Endothelial cell (in vitro differentiated cells): Measurements from ENCODE around the gene MAGI1. TPM values are rescaled to one million over a fixed set of nuclear protein-coding genes. Genes with fewer than 3 reads are reported as not detected.

Source experiments
- DNase-seq: peaks from one replicate; pipeline ENCODE4 v3.0.0; 2021; ENCODE audit warnings: low spot score
- H3K27ac Mint-ChIP-seq: one replicate; pipeline ENCODE4 v1.8.0; 2021; ENCODE audit warnings: mixed read lengths, inconsistent platforms; ENCODE audit not compliant: unreplicated experiment
- H3K27me3 Mint-ChIP-seq: one replicate; pipeline ENCODE4 v1.8.0; 2021; ENCODE audit warnings: mild to moderate bottlenecking, moderate library complexity, mixed read lengths, inconsistent platforms; ENCODE audit not compliant: unreplicated experiment
- H3K36me3 Mint-ChIP-seq: one replicate; pipeline ENCODE4 v1.8.0; 2021; ENCODE audit warnings: mild to moderate bottlenecking, low read depth, mixed read lengths, inconsistent platforms; ENCODE audit not compliant: unreplicated experiment
- H3K4me1 Mint-ChIP-seq: one replicate; pipeline ENCODE4 v1.8.0; 2021; ENCODE audit warnings: mild to moderate bottlenecking, mixed read lengths, inconsistent platforms; ENCODE audit not compliant: unreplicated experiment
- H3K4me3 Mint-ChIP-seq: one replicate; pipeline ENCODE4 v1.8.0; 2021; ENCODE audit warnings: mild to moderate bottlenecking, mixed read lengths, inconsistent platforms; ENCODE audit not compliant: unreplicated experiment
- H3K9me3 Mint-ChIP-seq: one replicate; pipeline ENCODE4 v1.8.0; 2021; ENCODE audit warnings: mixed read lengths, inconsistent platforms; ENCODE audit not compliant: unreplicated experiment
- total RNA-seq: library from RNA; stranded (reverse); fragmentation: NEBNext Ultra II Directional; extraction: Animal tissue kit (Norgen Biotek cat#: 25700); gene quantifications from one replicate; pipeline ENCODE4 v1.2.1, GENCODE V29; 2021; ENCODE audit not compliant: unreplicated experiment
- TF ChIP-seq, protein P1 (sequence below): fragments of 200-600 bp; sonication (generic); IDR thresholded peaks from one replicate; pipeline ENCODE4 v1.5.0; 2021; ENCODE audit warnings: antibody characterized with exemption; ENCODE audit not compliant: unreplicated experiment

Gene MAGI1
- total RNA-seq, 1 donor from 2014 or later, result 33.8 TPM

DNA sequence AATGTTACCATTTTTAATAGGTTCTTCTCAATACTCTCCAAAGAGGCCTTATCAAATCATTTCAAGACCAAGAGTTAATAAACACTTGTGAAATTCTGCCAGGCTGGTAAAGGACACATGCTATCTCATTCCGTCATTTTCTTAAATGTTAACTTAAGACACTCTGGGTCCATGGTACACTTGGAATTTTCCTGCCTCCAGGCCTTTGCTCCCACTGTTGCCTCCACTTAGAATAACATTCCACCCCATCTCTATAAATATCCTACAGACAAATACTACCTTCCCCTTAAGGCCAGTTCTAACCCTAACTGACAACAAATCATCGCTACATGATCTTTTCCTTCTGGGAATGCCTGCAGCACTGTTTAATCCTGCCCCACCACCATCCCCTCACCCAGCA, 24.1 kb downstream of the MAGI1 start:
- no peak overlapping the region for H3K27ac Mint-ChIP-seq
- no peaks in the 10 kb centered on the region for H3K9me3 Mint-ChIP-seq
- TF ChIP-seq, protein P1, sequence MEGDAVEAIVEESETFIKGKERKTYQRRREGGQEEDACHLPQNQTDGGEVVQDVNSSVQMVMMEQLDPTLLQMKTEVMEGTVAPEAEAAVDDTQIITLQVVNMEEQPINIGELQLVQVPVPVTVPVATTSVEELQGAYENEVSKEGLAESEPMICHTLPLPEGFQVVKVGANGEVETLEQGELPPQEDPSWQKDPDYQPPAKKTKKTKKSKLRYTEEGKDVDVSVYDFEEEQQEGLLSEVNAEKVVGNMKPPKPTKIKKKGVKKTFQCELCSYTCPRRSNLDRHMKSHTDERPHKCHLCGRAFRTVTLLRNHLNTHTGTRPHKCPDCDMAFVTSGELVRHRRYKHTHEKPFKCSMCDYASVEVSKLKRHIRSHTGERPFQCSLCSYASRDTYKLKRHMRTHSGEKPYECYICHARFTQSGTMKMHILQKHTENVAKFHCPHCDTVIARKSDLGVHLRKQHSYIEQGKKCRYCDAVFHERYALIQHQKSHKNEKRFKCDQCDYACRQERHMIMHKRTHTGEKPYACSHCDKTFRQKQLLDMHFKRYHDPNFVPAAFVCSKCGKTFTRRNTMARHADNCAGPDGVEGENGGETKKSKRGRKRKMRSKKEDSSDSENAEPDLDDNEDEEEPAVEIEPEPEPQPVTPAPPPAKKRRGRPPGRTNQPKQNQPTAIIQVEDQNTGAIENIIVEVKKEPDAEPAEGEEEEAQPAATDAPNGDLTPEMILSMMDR, result no peak
- peaks cover 16% of the 10 kb centered on the region for H3K4me1 Mint-ChIP-seq
- no peaks in the 10 kb centered on the region for H3K27me3 Mint-ChIP-seq
- no peak for DNase-seq
- H3K4me3 Mint-ChIP-seq, result no peak overlapping the region
- H3K36me3 Mint-ChIP-seq, result no peaks in the 10 kb centered on the region

DNA sequence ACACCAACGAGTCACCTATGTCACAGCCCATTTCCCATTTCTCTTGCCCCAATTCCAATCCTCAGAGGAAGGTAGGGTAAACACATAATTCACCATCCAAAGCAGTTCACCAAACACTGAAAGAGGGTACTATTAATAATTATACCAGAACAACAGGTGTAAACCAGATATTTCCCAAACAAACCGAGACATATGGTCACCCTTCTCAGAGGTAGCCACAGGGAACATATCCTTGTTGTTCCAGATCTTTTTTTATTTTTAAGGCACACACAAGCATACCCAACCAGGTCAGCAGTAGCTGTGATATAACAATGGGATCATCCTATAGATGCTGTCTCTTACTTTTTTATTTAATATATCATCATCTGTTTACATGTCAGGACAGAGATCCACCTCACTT, 24.7 kb downstream of the MAGI1 start:
- TF ChIP-seq, protein P1, result no peak
- no peak overlapping the region for H3K4me3 Mint-ChIP-seq
- H3K9me3 Mint-ChIP-seq, result no peaks in the 10 kb centered on the region
- no peak overlapping the region for H3K27ac Mint-ChIP-seq
- H3K4me1 Mint-ChIP-seq, result peaks cover 16% of the 10 kb centered on the region
- DNase-seq, result no peak
- no peaks in the 10 kb centered on the region for H3K27me3 Mint-ChIP-seq
- H3K36me3 Mint-ChIP-seq, result no peaks in the 10 kb centered on the region

DNA sequence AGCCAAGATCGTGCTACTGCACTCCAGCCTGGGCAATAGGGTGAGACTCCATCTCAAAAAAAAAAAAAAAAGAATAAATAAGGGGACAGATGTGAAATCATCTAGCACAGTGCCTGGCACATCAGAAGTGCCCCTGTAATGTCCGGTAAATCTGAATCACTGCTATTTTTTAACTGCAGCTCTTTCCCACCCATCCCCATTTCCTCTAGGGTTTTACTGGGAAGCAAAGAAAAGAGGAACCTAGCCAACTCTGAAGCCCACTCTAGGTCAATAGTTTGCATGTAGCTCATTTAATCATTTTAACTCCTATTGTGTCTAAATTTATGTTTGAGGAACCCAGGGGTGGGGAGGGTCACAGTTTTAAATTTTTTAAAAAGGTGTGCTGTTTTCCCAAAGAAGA, 26.0 kb downstream of the MAGI1 start:
- no peak overlapping the region for H3K4me3 Mint-ChIP-seq
- TF ChIP-seq, protein P1, result no peak
- H3K27me3 Mint-ChIP-seq, result peaks cover 1% of the 10 kb centered on the region
- no peak for DNase-seq
- H3K36me3 Mint-ChIP-seq, result no peaks in the 10 kb centered on the region
- H3K27ac Mint-ChIP-seq, result no peak overlapping the region
- H3K4me1 Mint-ChIP-seq, result peaks cover 18% of the 10 kb centered on the region
- no peaks in the 10 kb centered on the region for H3K9me3 Mint-ChIP-seq

DNA sequence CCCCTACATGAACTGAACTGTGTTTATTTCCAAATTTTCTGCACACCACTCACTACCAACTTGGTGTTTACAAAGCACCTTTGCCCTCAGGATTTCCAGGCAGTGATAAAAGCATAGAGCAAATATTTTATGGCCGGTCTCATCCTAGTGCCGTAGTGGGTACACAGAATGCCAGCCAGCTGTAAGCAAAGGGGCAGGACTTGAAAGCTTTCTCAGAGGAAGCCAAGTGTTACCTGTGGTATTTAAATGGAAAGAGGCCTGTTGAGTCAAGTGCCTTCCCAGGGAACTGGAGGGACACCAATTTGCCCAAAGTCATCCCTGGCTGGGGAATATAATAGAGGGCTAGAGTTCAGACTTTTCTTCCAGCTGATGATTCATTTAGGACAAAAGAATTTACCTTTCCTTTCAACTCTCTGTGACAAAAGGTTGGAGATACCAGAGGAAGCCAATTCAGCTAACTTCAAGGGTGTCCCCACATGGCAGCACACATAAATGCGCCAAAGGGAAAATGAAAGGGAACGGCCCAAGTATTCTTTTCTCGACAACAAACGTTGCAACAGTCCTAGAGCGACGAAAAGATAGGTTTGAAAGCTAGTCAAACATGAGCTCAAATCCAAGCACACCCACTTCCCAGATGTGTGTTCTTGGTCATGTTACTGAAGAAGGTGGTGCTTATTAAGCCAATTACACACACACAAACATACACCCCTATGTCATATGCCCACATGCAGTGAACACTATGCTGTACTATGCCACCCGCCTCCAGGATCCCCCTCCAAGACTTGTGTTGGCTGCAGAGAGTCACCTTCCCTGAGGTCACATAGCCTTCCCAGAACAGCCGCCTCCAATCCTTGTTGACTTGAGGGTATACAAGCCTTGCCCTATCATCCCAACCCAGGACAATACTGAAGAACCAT, 27.7 kb downstream of the MAGI1 start:
- DNase-seq, result no peak
- no peaks in the 10 kb centered on the region for H3K36me3 Mint-ChIP-seq
- H3K4me3 Mint-ChIP-seq, result no peak overlapping the region
- peaks cover 1% of the 10 kb centered on the region for H3K27me3 Mint-ChIP-seq
- H3K9me3 Mint-ChIP-seq, result no peaks in the 10 kb centered on the region
- no peak overlapping the region for H3K27ac Mint-ChIP-seq
- TF ChIP-seq, protein P1, result no peak
- H3K4me1 Mint-ChIP-seq, result peaks cover 21% of the 10 kb centered on the region

DNA sequence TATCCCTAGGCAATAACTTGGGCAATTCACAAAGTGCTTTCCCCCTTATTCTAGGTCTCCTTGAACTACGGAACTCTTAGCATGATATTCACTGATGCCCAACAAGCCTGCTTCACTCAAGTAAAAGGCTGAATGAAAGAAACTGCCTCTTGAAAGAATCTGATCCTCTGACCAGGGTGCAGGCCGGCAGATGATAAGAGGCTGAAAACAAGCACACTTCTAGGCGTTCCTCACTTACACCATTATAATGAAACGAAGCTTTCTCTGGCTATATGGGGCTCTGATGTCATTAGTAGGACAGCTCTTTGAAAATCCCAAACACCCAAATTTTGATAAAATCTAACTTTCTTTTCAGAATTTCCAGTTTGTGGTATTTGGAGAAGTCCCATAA, 28.4 kb downstream of the MAGI1 start:
- no peak for DNase-seq
- H3K36me3 Mint-ChIP-seq, result no peaks in the 10 kb centered on the region
- peaks cover 1% of the 10 kb centered on the region for H3K27me3 Mint-ChIP-seq
- no peaks in the 10 kb centered on the region for H3K9me3 Mint-ChIP-seq
- H3K27ac Mint-ChIP-seq, result no peak overlapping the region
- TF ChIP-seq, protein P1, result no peak
- peaks cover 21% of the 10 kb centered on the region for H3K4me1 Mint-ChIP-seq
- H3K4me3 Mint-ChIP-seq, result no peak overlapping the region
